ENCODE results near the gene MSH3.

Gene MSH3

GRCh38 chr5:80904533-80905187, 250.2 kb downstream of the MSH3 start:
- TF ChIP-seq, protein P1, sequence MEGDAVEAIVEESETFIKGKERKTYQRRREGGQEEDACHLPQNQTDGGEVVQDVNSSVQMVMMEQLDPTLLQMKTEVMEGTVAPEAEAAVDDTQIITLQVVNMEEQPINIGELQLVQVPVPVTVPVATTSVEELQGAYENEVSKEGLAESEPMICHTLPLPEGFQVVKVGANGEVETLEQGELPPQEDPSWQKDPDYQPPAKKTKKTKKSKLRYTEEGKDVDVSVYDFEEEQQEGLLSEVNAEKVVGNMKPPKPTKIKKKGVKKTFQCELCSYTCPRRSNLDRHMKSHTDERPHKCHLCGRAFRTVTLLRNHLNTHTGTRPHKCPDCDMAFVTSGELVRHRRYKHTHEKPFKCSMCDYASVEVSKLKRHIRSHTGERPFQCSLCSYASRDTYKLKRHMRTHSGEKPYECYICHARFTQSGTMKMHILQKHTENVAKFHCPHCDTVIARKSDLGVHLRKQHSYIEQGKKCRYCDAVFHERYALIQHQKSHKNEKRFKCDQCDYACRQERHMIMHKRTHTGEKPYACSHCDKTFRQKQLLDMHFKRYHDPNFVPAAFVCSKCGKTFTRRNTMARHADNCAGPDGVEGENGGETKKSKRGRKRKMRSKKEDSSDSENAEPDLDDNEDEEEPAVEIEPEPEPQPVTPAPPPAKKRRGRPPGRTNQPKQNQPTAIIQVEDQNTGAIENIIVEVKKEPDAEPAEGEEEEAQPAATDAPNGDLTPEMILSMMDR (IDR thresholded peaks at IDR 0.05): no peak
- no peak for TF ChIP-seq ZFX (IDR thresholded peaks at IDR 0.05; ENCODE audit: borderline replicate concordance)
- no peak overlapping the region for H3K27ac ChIP-seq

- no peak overlapping the region for H3K27ac ChIP-seq
- no peak for TF ChIP-seq ZFX (IDR thresholded peaks at IDR 0.05; ENCODE audit: borderline replicate concordance)
- TF ChIP-seq, protein P1 (IDR thresholded peaks at IDR 0.05): no peak
These were observed 251.0 kb downstream of the MSH3 start for GRCh38 chr5:80905405-80905804.

GRCh38 chr5:80912479-80912878, 258.0 kb downstream of the MSH3 start:
- H3K27ac ChIP-seq: no peak overlapping the region
- TF ChIP-seq, protein P1 (IDR thresholded peaks at IDR 0.05): no peak
- no peak for TF ChIP-seq ZFX (IDR thresholded peaks at IDR 0.05; ENCODE audit: borderline replicate concordance)

- TF ChIP-seq, protein P1 (IDR thresholded peaks at IDR 0.05): no peak
- no peak overlapping the region for H3K27ac ChIP-seq
These were observed 261.3 kb downstream of the MSH3 start for GRCh38 chr5:80915716-80916115.

DNA sequence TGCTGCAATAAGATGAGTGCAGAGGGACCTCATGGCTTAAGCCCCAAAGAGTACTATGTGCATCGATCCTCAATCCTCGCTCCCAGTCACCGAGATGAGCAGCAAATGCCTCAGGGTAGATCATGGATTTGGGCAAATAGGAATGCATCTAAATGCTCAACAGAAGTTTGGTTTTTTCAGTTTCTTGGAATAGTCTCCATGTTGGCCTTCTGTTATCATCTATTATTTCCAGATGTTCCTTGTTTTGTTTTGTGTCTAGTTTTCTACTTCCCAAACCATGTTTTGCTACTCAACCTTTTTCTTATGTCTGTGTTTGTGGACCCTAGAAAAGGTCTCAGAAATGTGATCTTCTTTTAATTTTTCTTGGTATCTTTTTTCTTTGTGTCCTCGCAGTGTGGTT, 262.2 kb downstream of the MSH3 start:
- no peak for TF ChIP-seq ZFX (IDR thresholded peaks at IDR 0.05; ENCODE audit: borderline replicate concordance)
- TF ChIP-seq, protein P1 (IDR thresholded peaks at IDR 0.05): no peak

GRCh38 chr5:80917631-80918030, 263.2 kb downstream of the MSH3 start:
- H3K27ac ChIP-seq: no peak overlapping the region
- no peak for TF ChIP-seq ZFX (IDR thresholded peaks at IDR 0.05; ENCODE audit: borderline replicate concordance)
- TF ChIP-seq, protein P1 (IDR thresholded peaks at IDR 0.05): no peak

More for the DNA sequence above, 262.2 kb downstream of the MSH3 start:
- H3K27ac ChIP-seq: no peak overlapping the region

DNA sequence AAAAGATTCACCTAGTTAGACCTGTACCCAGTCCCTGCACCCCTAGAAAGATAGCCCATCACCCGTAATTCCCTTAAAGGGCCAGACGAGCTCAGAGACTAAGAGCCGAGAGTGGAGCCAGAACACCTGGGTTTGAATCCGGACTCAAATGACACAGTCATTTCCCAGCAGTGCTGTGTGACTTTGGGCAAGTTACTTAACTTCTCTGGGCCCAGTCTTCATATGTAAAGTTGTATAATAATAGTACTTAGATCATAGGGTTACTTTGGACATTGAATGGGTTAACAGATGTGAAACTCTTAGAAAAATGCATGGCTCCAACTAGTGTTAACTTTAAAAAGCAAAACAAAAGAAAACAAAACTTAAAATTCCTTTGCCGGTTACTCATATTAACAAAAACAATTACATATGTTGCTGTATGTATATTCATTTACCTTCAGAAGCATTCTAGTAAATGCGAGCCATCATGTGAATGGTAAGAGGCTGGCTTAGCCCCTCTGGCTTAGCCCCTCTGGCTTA, 265.3 kb downstream of the MSH3 start:
- H3K27ac ChIP-seq: no peak overlapping the region
- TF ChIP-seq, protein P1 (IDR thresholded peaks at IDR 0.05): no peak
- TF ChIP-seq ZFX (IDR thresholded peaks at IDR 0.05; ENCODE audit: borderline replicate concordance): no peak
